Coronary artery (tissue), 2 donors: ENCODE data around the gene RASSF1.

Source experiments
- DNase-seq: peaks from one replicate; pipeline ENCODE4 v3.0.0-alpha.2; 2017; ENCODE audit warnings: low spot score
- H3K27ac ChIP-seq, 2 donors: fragments of 200-600 bp; sonication (generic); one replicate each; pipeline ENCODE4 v1.5.1; 2016 to 2019
- H3K4me3 ChIP-seq: fragments of 200-600 bp; sonication (generic); 2 replicates; pipeline ENCODE4 v1.5.1; 2016; ENCODE audit warnings: mild to moderate bottlenecking, moderate library complexity
- CTCF ChIP-seq: fragments of 200-600 bp; sonication (generic); IDR thresholded peaks from one replicate; pipeline ENCODE4 v1.5.1; 2019; ENCODE audit warnings: antibody characterized with exemption

RASSF1 gene

GRCh38 chr3:50320853-50321335 is 19.7 kb downstream of the RASSF1 start:
- Histone ChIP-seq H3K4me3 (peak overlapping the region; percentile 85), H3K27ac (peak overlapping the region; percentile 69 to 91)
- TF ChIP-seq CTCF, result no peak
- no peak for DNase-seq

- Histone ChIP-seq H3K27ac (peak overlapping the region in 1 of 2 donors; percentile 91), H3K4me3 (peak overlapping the region; percentile 85)
- TF ChIP-seq CTCF, result no peak
- no peak for DNase-seq
These were observed 20.6 kb downstream of the RASSF1 start for GRCh38 chr3:50319894-50320625.

GRCh38 chr3:50319181-50319893 is 21.3 kb downstream of the RASSF1 start:
- Histone ChIP-seq H3K4me3 (peak overlapping the region; percentile 85), H3K27ac (peak overlapping the region in 1 of 2 donors; percentile 91)
- no peak for TF ChIP-seq CTCF
- DNase-seq, result no peak

- DNase-seq, result no peak
- TF ChIP-seq CTCF, result no peak
- Histone ChIP-seq H3K4me3 (peak overlapping the region; percentile 85), H3K27ac (peak overlapping the region in 1 of 2 donors; percentile 17)
These were observed 22.0 kb downstream of the RASSF1 start for GRCh38 chr3:50318615-50319014.

GRCh38 chr3:50318163-50318562 is 22.5 kb downstream of the RASSF1 start:
- DNase-seq, result no peak
- Histone ChIP-seq H3K4me3 (peak overlapping the region; percentile 85), H3K27ac (peak overlapping the region in 1 of 2 donors; percentile 17)
- no peak for TF ChIP-seq CTCF

GRCh38 chr3:50317300-50317699 is 23.3 kb downstream of the RASSF1 start:
- DNase-seq, result no peak
- H3K27ac ChIP-seq, result peak overlapping the region in 1 of 2 donors; percentile 53
- no peak for TF ChIP-seq CTCF
- no peak overlapping the region for H3K4me3 ChIP-seq
